IPS-NIHi11 (cell line): Measurements from ENCODE around the gene JAG2.

Experiments
- DNase-seq: peaks from one replicate; pipeline ENCODE4 v3.0.0; 2012; ENCODE audit warnings: mixed read lengths, low spot score

JAG2 gene

DNA sequence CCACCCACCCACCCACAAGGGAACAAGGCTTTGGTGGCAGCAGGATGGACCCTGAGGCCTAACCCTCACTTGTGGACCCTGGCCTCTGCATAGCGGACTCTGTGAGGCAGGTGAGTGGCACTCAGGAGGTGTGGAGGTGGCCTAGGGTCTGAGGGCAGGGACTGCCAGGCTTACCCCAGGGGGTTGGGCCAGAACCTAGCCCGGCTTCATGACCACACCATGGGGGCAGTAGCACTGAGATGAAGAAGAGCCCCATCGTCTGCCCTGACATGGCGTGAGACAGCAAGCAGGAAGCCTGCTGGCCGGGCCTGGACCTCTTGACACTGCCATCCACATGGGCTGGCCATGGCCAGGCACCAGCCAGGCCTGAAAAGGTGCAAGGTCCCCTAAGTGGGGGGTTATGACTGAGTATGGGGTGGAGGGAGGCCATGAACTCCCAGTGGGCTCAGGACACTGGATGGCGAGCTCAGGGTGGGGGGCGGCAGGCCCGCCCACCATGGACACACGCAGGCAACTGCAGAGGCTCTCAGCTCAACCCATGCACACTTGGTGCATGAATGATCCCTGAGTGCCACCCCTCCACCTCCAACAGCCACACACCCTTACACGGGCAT is 29.3 kb downstream of the JAG2 start:
- no peak for DNase-seq

DNA sequence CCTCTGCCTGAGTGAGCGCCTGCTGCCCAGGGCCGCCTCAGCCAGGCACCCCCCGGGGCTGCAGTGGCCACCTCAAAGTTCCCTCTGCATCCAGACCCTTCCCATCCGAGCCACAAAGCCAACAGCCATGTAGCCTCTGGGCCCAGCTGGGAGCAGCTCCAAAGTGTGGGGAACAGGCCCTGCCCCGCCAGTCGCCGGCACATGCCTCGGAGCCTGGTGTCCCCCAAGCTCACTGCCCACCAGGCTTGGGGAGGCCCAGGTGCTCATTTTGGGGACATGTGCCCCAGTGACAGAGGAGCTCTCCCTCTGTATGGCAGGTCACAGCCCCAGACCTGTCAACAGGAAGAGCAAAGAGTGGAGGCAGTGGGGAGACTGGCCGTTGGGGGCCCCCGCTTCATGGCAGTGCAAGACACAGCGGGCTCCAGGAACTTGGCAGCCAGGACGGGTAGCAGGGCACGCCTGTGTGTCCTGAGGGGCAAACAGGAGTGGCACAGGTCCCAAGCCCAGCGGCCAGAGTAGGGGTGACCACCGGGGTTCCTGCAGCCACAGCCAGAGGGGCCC is 29.9 kb downstream of the JAG2 start:
- no peak for DNase-seq

DNA sequence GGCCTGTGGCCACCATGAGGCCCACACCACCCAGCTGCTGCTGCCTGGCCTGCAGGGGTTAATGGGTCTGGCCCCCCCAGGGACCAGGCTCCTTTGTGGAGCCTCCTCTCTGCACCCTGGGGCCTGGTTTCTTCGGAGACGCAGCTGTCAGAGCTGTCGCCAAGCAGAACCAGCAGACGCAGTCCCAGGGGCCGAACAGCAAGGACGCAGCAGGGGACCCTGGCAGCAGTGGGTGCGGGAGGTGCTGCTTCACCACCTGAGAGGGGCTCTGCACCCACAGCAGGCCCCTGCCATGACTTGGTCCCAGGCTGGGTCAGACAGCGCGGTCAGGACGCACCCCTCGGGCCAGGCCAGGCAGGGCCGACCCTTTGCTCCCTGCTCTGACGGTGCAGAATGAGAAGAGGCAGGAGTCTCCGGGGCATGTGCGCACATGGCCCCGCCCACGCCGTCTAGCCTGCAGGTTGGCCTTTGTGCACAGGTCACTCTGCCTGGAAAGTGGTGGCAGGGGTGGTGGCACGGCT is 30.5 kb downstream of the JAG2 start:
- DNase-seq: no peak

DNA sequence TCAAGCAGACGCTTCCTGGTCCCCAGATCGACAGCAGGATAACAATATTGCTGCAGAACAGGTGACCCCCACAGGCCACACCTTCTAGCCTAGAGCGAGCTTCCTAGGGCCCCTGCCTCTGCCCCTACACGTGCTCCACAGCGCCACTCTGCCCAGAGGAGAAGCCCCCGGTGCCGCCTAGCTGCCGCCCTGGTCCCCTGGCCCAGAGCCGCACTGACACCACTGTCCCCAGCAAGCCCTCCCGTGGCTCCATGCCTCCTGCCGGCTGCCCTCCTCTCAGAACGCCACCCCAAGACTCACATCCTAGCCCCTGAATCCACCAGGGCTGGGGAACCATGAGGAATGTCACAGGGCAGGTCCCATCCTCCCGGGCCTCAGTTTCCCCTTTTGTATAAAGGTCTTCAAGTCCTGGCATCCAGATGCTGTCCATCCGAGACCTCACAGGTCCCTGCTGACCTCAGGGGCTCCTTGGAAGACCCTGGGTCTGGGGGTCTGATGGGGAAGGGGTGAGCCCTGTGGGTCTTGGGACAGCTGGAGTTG is 31.0 kb downstream of the JAG2 start:
- no peak for DNase-seq

DNA sequence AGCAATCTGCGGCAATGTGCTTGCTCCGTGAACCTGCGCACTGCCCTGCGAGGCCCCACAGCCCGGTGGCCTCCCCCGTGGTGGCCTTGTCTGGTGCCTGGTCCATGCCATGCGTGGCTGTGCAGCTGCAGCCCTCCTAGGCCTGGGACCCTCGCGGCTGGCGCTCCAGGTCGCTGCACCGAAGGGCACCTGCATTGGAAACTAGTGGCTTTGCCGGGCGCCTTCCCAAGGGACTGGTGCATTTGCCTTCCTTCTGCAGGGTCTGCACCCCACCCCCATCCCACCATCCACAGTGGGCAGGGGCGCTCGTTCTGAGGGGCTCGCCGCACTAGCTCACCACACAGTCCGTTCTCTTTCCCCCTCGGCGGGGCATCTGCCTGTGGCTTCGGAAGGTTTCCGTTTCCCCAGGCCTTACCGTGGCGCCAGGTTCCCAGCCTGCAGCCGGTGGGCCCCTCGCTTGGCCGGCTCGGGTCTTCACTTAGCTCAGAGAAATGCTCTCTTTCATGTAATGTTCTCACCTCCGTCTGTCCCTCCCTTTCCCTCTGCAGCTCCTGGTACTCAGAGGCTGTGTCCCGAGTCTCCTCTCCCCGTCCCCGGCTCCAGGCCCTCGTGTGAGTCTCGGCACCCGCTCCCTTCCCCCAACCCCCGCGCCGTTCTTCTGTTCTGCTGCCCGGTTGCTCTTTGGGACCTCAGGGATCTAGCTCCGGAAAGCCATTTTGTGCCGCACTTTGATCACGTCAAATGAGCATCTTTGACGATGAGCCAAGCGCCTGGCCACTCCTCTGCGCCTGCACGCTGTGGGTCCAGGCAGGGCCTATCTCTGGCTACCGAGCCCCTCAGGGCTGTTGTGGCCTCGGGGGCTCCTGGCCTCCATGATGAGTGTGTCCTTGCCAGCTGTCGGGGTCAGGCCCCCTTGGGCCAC is 31.9 kb downstream of the JAG2 start:
- DNase-seq: no peak

DNA sequence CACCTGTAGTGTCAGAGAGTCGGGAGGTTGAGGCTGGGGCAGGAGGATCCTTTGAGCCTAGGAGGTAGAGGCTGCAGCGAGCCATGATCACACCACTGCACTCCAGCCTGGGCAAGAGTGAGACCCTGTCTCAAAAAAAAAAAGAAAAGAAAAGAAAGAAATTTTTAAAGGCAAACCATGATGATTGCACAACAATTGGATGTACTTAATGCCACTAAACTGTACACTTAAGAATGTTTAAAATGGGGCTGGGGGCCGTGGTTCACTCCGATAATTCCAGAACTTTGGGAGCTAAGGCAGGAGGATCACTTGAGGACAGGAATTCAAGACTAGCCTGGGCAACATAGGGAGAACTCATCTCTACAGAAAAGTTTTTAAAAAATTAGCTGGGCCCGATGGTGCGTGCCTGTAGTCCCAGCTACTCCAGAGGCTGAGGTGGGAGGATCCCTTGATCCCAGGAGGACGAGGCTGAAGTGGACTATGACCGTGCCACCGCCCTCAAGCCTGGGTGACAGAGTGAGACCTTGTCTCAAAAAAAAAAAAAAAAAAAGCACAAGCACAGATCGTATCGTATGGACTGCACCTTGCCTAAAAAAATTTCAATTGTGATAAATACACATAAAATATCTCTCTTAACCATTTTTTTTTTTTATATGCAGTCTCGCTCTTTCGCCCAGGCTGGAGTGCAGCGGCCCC is 32.7 kb downstream of the JAG2 start:
- no peak for DNase-seq

DNA sequence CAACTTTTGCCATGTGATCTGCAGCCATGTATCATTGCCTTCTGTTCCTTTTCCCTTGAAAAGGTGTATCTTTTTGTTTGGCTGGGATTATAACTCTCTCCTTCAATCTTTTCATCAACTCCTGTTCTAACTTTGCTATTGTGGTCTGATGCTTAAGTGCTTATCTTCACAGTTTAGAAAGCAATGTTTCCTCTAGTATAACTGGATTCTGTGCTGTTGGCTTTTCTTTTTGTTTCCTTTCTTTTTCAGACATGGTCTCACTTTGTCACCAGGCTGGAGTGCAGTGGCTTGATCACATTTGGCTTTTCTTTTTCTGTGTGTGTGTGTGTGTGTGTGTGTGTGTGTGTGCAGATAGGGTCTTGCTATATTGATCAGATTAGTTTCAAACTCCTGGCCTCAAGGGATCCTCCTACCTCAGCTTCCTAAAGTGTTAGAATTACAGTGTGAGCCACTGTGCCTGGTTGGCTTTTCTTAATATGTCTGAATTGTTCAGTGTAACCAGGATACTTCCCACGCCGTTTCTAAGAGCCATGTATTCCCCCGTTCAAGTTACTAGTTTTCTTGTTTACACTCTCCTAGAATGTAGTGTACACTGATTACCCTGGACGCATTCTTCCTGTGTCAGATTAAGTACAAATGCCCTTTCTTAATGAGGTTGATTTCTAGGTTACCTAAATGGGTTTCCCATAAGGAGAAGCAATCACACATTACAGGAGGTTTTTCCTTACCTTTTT is 35.5 kb downstream of the JAG2 start:
- DNase-seq: no peak

DNA sequence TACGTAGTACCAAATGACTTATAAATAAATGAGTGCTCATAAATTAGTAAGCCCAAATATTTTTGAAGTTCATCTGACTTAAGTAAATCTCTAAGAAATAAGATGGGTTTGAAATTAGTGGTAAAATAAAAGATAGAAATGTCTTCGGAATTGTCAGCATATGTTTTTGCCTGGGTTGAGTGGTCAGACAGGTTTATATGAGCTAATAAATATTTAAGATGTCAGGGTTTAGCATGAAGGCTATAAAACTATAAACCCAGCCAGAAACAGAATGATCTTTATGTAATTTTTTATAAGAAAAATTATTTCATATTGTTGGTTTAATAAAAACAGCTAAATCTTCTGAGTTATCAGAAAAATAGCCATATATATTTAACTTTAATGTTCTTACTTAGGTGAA is 37.3 kb downstream of the JAG2 start:
- DNase-seq: no peak

DNA sequence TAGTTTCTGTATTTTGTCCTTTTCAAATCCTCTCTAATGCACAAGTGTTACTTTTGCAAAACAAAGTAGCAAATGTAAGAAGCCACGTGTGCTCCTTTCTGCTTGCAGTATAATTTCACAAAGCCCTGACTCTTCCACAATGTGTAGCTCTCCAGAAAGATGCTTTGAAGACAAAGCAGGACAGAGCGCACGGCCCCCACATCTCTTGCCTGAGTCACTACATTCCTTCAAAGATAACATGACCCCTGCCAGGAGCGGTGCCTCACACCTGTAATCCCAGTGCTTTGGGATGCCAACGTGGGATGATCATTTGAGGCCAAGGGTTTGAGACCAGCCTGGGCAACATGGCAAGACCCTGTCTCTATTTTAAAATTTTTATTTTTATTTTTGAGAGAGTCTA is 40.5 kb downstream of the JAG2 start:
- no peak for DNase-seq

DNA sequence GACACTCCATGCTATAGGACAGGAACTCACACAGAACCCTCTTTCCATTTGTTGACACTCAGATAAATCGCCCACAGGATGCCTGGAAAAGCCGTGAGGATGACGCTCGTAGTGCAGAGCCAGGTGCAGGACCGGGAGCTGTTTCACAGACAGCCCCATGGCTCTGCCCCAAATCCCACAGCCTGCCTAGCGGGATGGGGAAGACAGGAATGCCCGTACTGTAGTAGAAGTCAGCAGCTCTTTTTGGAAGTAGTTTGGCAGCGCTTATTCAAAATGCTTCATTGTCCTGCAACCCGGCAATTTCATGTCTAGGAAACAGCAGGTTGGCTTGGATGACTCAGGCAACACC is 41.6 kb downstream of the JAG2 start:
- DNase-seq: no peak

DNA sequence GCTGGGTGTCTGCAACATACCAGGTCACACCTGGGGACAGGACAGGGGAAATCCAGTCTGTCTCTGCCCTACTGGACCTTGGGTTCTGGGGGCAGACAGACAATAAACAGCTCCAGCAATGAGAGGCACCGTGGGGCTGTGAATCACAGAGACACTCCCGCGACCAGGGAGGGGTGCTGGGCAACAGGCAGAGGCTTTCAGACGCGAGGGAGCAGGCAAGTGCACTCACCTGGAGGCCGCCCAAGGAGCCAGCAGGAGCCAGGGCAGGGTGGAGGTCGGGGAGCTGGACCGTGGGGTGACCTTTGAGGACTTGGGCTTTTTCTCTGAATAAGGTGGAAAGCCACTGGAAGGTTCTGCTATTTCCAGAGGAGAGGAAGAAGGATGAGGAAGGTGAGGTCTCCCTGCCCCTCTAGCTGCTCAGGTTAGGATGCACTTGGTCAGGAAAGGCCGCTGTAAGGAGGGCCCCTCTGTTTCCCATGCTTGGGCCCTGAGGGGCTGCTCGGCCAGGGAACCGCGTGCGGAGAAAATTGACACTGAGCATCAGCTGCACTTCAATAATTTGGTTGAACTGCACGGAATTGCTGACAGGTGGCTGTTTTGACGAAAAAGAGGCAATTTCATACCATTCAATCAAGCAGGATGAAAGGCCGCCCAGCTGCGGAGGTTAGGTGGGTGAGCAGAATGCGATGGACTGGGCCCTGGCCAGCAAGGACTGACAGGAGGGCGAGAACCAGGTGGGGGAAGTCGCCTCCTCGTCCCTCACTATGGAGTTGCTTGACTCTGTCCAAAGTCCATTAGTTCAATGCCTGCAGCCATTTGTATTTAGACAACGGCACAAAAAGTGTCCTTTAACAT is 42.2 kb downstream of the JAG2 start:
- DNase-seq: no peak

DNA sequence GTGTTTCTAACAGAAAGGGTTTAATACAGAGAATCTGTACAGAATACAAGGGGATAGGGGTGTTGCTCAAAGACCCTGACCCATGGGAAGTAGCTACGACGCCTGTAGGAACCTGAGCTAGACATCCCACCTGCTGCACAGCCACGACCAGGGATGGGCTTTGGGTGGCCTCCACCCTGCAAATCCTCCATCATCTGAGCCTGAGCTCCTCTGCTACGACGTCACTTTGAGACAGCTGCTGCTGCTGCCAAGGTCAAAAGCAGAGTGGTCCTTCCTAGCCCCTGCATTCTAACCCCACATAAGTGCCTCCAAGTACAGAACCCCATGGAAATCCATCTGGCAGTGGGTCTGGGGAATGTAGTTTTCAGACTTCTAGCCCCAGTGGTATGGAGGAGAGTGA is 43.8 kb downstream of the JAG2 start:
- no peak for DNase-seq

DNA sequence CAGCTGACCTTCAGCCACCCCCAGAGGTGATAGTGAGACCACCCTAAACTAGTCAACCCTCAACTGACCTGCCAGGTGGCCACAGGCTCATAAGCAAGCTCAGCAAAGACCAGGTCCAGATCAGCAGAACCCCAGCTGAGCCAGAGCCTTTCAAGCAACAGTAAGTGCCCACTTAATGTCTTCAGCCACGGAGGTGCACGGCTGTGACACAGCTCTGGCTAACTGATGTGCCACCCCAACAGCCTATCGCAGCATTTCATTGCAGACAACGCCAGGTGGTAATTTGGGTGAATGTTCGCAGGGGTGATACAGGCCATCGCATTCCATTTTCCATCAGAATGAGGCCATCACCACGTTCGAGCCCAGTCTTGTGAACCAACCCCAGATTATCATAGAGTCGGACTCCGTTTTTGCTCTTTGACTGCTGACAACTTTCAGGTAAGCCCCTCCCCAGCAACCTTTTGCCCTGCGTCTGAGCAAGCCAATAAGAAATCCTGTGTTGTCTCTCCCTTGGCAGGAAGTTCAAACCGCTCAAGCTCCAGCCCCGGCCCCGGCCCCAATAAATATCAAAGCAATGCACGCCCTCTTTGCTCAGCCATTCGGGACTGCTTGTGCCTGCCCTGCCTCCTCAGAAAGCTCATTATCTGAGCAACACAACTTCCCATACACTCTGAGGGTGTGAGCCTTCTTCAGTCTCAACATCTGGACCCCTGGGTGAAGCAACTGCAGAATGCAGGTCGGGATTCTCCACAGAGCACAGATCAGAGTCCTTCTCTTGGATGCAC is 44.4 kb downstream of the JAG2 start:
- DNase-seq: no peak

DNA sequence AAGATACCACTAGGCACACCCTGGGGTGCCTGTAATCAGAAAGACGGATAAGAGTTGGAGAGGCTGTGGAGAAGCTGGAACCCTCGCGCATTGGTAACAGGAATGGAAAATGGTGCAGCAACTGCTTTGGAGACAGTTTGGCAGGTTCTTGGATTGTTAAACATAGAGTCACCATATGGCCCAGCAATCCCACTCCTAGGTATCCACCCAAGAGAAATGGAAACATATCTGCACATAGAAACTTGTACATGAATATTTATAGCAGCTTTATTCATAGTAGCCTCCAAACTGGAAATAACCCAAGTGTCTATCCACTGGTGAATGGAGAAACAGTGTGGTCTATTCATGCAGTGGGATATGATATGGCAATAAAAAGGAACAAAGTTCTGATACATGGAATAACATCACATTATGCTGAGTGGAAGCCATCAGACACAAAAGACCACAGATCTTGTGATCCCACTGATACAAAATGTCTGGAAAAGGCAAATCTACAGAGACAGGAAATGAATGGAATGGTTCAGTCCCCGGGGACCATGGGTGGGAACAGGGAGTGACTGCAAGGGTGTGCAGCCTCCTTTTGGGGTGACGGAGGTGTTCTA is 45.4 kb downstream of the JAG2 start:
- DNase-seq: no peak

DNA sequence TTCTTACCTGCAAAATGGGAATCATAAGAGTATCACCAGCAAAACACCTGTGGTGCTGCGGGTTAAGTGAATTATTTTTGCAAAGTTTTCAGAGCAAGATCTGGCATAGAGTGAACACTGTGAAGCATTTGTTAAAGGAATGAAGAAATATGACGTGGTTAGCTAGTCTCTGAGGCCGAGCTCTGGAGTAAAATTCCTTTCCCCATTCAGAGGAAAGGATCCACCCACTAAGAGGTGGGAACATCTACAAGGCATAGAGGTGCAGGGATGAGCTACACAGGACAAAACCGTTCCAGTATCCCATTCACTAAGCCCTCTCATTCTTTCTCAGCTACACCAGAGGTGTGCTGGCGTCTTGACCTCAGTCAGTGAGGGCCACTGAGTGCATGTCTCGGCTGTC is 48.5 kb downstream of the JAG2 start:
- no peak for DNase-seq

DNA sequence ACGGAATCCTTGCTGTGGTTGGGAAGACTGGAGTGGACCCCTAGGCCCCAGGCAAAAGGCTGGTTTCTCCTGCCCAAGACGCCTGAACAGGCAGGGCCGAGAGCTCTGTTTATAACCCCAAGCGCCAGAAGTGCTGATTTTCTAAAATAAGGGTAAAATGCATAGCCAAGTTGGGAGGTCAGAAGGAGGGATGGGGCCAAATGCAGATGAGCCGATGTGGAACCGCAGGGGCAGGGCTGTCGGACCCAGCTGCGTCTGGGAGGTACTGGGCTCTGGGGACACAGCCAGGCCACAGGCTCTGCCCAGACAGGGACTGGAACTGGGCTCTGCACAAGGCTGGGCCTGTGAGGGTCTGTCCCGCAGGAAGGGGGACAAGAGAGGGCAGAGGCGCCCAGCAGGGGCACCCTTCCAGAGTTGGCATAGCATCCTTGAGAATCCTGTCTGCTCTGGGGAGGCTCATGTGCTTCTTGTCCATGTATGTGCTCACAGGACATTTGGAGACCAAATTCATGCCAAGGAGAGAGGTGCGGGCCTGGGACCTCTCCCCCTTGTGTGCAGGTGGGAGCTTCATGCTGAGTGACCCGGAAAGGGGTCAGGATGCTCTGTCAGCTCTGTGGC is 49.1 kb downstream of the JAG2 start:
- DNase-seq: no peak

DNA sequence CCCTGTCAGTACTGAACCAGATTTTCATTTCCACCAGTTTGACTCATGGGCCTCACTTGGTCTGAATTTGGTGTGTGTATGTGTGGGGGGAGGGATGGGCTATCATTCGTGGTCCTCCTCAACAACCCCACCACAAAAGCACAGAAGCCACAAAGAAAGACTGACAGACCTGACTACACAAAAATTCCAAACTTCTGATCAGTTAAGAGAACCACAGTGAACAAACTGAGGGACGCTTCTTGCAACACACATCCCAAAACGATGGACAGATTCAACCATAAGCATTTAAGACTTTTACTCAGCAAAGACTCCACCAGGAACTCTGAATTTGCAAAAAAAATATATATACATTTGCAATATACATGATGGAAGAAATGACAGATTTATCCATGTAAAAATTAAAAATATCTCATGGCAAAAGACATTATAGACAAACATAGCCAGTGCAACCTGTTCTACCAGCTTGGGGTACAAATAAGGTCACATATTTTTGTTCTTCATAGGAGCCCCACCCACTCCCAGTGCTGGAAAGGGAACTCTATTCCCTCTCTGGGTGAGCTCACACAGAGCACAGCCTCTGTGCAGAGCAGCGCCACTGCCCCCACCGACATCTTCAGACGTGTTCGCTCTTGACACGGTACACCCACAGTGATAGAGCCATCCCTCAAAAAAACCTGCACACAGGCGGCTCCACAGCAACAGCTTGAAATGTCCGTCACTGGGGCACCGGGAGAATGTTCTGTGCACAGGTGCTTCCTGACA is 49.7 kb downstream of the JAG2 start:
- DNase-seq: peak; percentile 54

DNA sequence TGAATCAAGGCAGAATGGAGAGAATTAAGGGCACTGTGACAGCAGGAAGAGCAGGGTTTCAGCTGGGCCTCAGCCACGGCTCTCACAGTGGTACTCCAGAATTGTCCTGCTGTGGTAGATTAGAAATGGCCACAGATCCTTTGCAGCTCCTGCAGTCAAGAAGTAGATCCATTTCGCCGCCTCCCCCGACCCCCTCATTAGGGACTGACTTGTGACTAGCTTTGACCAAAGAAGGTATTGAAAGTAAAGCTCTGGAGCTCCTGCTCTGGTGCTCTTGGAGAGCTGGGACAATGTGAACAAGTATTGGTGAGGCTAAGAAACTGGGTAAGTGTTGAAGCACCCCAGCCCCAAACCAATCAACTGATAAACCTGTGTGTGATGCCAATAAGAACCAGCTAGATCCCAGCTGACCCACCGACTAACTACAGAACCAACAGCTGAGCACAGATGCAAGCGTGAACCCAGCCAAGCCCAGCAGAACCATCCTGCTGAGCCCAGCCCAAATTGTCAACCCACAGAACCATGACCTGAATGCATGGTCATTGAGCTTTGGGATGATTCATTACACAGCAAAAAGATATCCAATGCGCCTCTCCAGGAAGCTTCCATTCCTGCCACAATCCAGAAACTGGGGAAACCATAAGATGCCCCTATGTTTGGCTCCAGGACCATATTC is 50.7 kb downstream of the JAG2 start:
- DNase-seq: no peak
